Suprapubic skin (tissue), 4 donors: ENCODE measurements around the gene IL18R1. TPM values are rescaled to one million over a fixed set of nuclear protein-coding genes. Genes with fewer than 3 reads are reported as not detected.

Source experiments
- DNase-seq, 2 donors: peaks; one replicate each; pipeline ENCODE4 v3.0.0-alpha.2; 2019; ENCODE audit warnings: low spot score in 2 of 2
- H3K27ac ChIP-seq: fragments of 200-600 bp; sonication (generic); one replicate; pipeline ENCODE4 v1.5.1; 2019
- H3K27me3 ChIP-seq: fragments of 200-600 bp; sonication (generic); one replicate; pipeline ENCODE4 v1.5.1; 2019
- H3K36me3 ChIP-seq: fragments of 200-600 bp; sonication (generic); one replicate; pipeline ENCODE4 v1.5.1; 2019
- H3K4me1 ChIP-seq: fragments of 200-600 bp; sonication (generic); one replicate; pipeline ENCODE4 v1.5.1; 2019
- H3K4me3 ChIP-seq: fragments of 200-600 bp; sonication (generic); one replicate; pipeline ENCODE4 v1.5.1; 2019; ENCODE audit warnings: mild to moderate bottlenecking
- H3K9me3 ChIP-seq: fragments of 200-600 bp; sonication (generic); one replicate; pipeline ENCODE4 v1.5.1; 2019
- CTCF ChIP-seq, 2 donors: fragments of 200-600 bp in 1 of 2; fragments of 450-650 bp in 1 of 2; sonication (generic) in 1 of 2; IDR thresholded peaks; one replicate each; pipeline ENCODE4 v1.5.1; 2016 to 2019; ENCODE audit warnings: antibody characterized with exemption in 2 of 2, mild to moderate bottlenecking in 1 of 2, moderate library complexity in 1 of 2
- EP300 ChIP-seq: sonication (generic); formaldehyde crosslinking; IDR thresholded peaks from one replicate; pipeline ENCODE4 v1.6.1; 2017; ENCODE audit warnings: antibody characterized with exemption
- POLR2A ChIP-seq, 2 donors: fragments of 450-650 bp; IDR thresholded peaks; one replicate each; pipeline ENCODE4 v1.6.1; 2017; ENCODE audit warnings: antibody characterized with exemption in 2 of 2, mild to moderate bottlenecking in 2 of 2, moderate library complexity in 2 of 2
- POLR2AphosphoS5 ChIP-seq, 3 donors: sonication (generic); formaldehyde crosslinking; IDR thresholded peaks; one replicate each; pipeline ENCODE4 v1.6.1; 2017; ENCODE audit warnings: antibody characterized with exemption in 3 of 3
- WGBS: methylation state at CpG from one replicate; pipeline ENCODE4 v1.1.5; 2018; 5-methylcytosine and 5-hydroxymethylcytosine counted together
- total RNA-seq, 4 donors: library from RNA; depleted of rRNA; stranded (reverse); fragments of >200 nt; gene quantifications; one replicate each; pipeline ENCODE4 v1.1.0, GENCODE V29; 2016

The IL18R1 gene
- total RNA-seq, 4 donors from 2014 or later = 0.89 to 7.2 (median 2.2) TPM

- no peaks in the 10 kb centered on the region for H3K4me1 ChIP-seq
- H3K9me3 ChIP-seq = no peaks in the 10 kb centered on the region
- H3K4me3 ChIP-seq = no peak overlapping the region
- no peaks in the 10 kb centered on the region for H3K27me3 ChIP-seq
- H3K27ac ChIP-seq = no peak overlapping the region
- no peak for DNase-seq
- TF ChIP-seq CTCF (IDR thresholded peaks at IDR 0.05) (no peak), EP300 (no peak), POLR2AphosphoS5 (IDR thresholded peaks at IDR 0.05) (no peak), POLR2A (IDR thresholded peaks at IDR 0.05) (no peak)
- peaks cover 3% of the 10 kb centered on the region for H3K36me3 ChIP-seq
Observed at GRCh38 chr2:102383722-102384121, 28.1 kb downstream of the IL18R1 start.

- H3K4me1 ChIP-seq = no peaks in the 10 kb centered on the region
- 46% methylated on average over 1 of the region's 1 CpG for WGBS
- TF ChIP-seq POLR2AphosphoS5 (IDR thresholded peaks at IDR 0.05) (no peak), CTCF (IDR thresholded peaks at IDR 0.05) (no peak), POLR2A (IDR thresholded peaks at IDR 0.05) (no peak), EP300 (no peak)
Observed at GRCh38 chr2:102385522-102385921, 29.9 kb downstream of the IL18R1 start.

GRCh38 chr2:102386004-102386403 is 30.4 kb downstream of the IL18R1 start:
- Histone ChIP-seq H3K9me3 (no peaks in the 10 kb centered on the region), H3K36me3 (peaks cover 3% of the 10 kb centered on the region), H3K4me1 (no peaks in the 10 kb centered on the region), H3K4me3 (no peak overlapping the region), H3K27ac (no peak overlapping the region), H3K27me3 (no peaks in the 10 kb centered on the region)
- 57% methylated on average over 3 of the region's 3 CpGs for WGBS
- TF ChIP-seq POLR2A (IDR thresholded peaks at IDR 0.05) (no peak), POLR2AphosphoS5 (IDR thresholded peaks at IDR 0.05) (no peak), EP300 (no peak), CTCF (IDR thresholded peaks at IDR 0.05) (no peak)
- DNase-seq = no peak

More at GRCh38 chr2:102385522-102385921, 29.9 kb downstream of the IL18R1 start:
- H3K27me3 ChIP-seq = no peaks in the 10 kb centered on the region
- no peak overlapping the region for H3K27ac ChIP-seq
- no peak for DNase-seq
- no peaks in the 10 kb centered on the region for H3K9me3 ChIP-seq
- H3K4me3 ChIP-seq = no peak overlapping the region
- peaks cover 3% of the 10 kb centered on the region for H3K36me3 ChIP-seq

- WGBS = 78% methylated on average over 1 of the region's 3 CpGs
- H3K4me3 ChIP-seq = no peak overlapping the region
- no peak for DNase-seq
- no peaks in the 10 kb centered on the region for H3K4me1 ChIP-seq
- TF ChIP-seq POLR2AphosphoS5 (IDR thresholded peaks at IDR 0.05) (no peak), POLR2A (IDR thresholded peaks at IDR 0.05) (no peak), CTCF (IDR thresholded peaks at IDR 0.05) (no peak), EP300 (no peak)
- no peak overlapping the region for H3K27ac ChIP-seq
- H3K36me3 ChIP-seq = peaks cover 3% of the 10 kb centered on the region
- H3K9me3 ChIP-seq = no peaks in the 10 kb centered on the region
- H3K27me3 ChIP-seq = no peaks in the 10 kb centered on the region
Observed at GRCh38 chr2:102386867-102387541, 31.4 kb downstream of the IL18R1 start.

GRCh38 chr2:102387763-102388546 is 32.4 kb downstream of the IL18R1 start:
- no peaks in the 10 kb centered on the region for H3K4me1 ChIP-seq
- TF ChIP-seq POLR2A (IDR thresholded peaks at IDR 0.05) (no peak), EP300 (no peak), POLR2AphosphoS5 (IDR thresholded peaks at IDR 0.05) (no peak), CTCF (IDR thresholded peaks at IDR 0.05) (no peak)
- no peak for DNase-seq
- no peak overlapping the region for H3K4me3 ChIP-seq
- no peak overlapping the region for H3K27ac ChIP-seq
- no peaks in the 10 kb centered on the region for H3K9me3 ChIP-seq
- peaks cover 3% of the 10 kb centered on the region for H3K36me3 ChIP-seq
- 79% methylated on average over 7 of the region's 7 CpGs for WGBS
- no peaks in the 10 kb centered on the region for H3K27me3 ChIP-seq
